ENCODE results near the gene WNT9A. TPM values are rescaled to one million over a fixed set of nuclear protein-coding genes. Genes with fewer than 3 reads are reported as not detected.
"Not testable (repeated sequence)": the region's sequence is repeated elsewhere in the genome, so short reads cannot be mapped to it uniquely, and the experiment has no call there.

WNT9A gene
- total and polyA plus RNA-seq, 5 donors, result 0.60 to 1.8 (median 0.71) TPM

GRCh38 chr1:227913764-227914721 lies 33.7 kb downstream of the WNT9A start:
- intact Hi-C loops (cut with DNase I), result no loop called here
- Histone ChIP-seq H3K27me3 (ENCODE audit: control insufficient read depth, insufficient read depth) (no peaks in the 10 kb centered on the region), H3K4me3 (ENCODE audit: low read length) (no peak overlapping the region), H3K27ac (ENCODE audit: low read length) (no peak overlapping the region), H3K4me1 (ENCODE audit: control insufficient read depth, insufficient read depth, low read length) (no peaks in the 10 kb centered on the region), H3K9me3 (ENCODE audit: control insufficient read depth, low read length) (no peaks in the 10 kb centered on the region)
- 64% methylated on average over 17 of the region's 17 CpGs for WGBS
- DNase-seq (peak; percentile 0 to 44 (median 37)), ATAC-seq (peak in 1 of 2 donors; percentile 16)

- WGBS, result 47% methylated on average over 5 of the region's 5 CpGs
- Histone ChIP-seq H3K4me3 (ENCODE audit: low read length) (no peak overlapping the region), H3K9me3 (ENCODE audit: control insufficient read depth, low read length) (no peaks in the 10 kb centered on the region), H3K27ac (ENCODE audit: low read length) (no peak overlapping the region), H3K27me3 (ENCODE audit: control insufficient read depth, insufficient read depth) (no peaks in the 10 kb centered on the region), H3K4me1 (ENCODE audit: control insufficient read depth, insufficient read depth, low read length) (no peaks in the 10 kb centered on the region)
- intact Hi-C loops (cut with DNase I), result no loop called here
- DNase-seq (no peak), ATAC-seq (no peak)
Observed at GRCh38 chr1:227913396-227913763, 34.4 kb downstream of the WNT9A start.

GRCh38 chr1:227912866-227913265 lies 34.9 kb downstream of the WNT9A start:
- Histone ChIP-seq H3K4me3 (ENCODE audit: low read length) (no peak overlapping the region), H3K9me3 (ENCODE audit: control insufficient read depth, low read length) (no peaks in the 10 kb centered on the region), H3K27me3 (ENCODE audit: control insufficient read depth, insufficient read depth) (no peaks in the 10 kb centered on the region), H3K4me1 (ENCODE audit: control insufficient read depth, insufficient read depth, low read length) (no peaks in the 10 kb centered on the region), H3K27ac (ENCODE audit: low read length) (no peak overlapping the region)
- WGBS, result 43% methylated on average over 14 of the region's 14 CpGs
- DNase-seq (peak in 1 of 3 donors; percentile 16), ATAC-seq (no peak)
- intact Hi-C loops (cut with DNase I), result no loop called here

- intact Hi-C loops (cut with DNase I), result no loop called here
- Histone ChIP-seq H3K4me1 (ENCODE audit: control insufficient read depth, insufficient read depth, low read length) (no peaks in the 10 kb centered on the region), H3K9me3 (ENCODE audit: control insufficient read depth, low read length) (no peaks in the 10 kb centered on the region), H3K27me3 (ENCODE audit: control insufficient read depth, insufficient read depth) (no peaks in the 10 kb centered on the region), H3K4me3 (ENCODE audit: low read length) (no peak overlapping the region), H3K27ac (ENCODE audit: low read length) (no peak overlapping the region)
- DNase-seq (peak in 1 of 3 donors; percentile 17), ATAC-seq (no peak)
- 84% methylated on average over 8 of the region's 8 CpGs for WGBS
Observed at GRCh38 chr1:227911376-227911775, 36.4 kb downstream of the WNT9A start.

- no peak overlapping the region for H3K4me3 ChIP-seq (ENCODE audit: low read length)
- no peak overlapping the region for H3K27ac ChIP-seq (ENCODE audit: low read length)
- no peaks in the 10 kb centered on the region for H3K4me1 ChIP-seq (ENCODE audit: control insufficient read depth, insufficient read depth, low read length)
- intact Hi-C loops (cut with DNase I), result no loop called here
- H3K9me3 ChIP-seq (ENCODE audit: control insufficient read depth, low read length), result no peaks in the 10 kb centered on the region
- 61% methylated on average over 10 of the region's 10 CpGs for WGBS
- H3K27me3 ChIP-seq (ENCODE audit: control insufficient read depth, insufficient read depth), result no peaks in the 10 kb centered on the region
- DNase-seq (peak; percentile 2 to 37 (median 18)), ATAC-seq (no peak)
Observed at GRCh38 chr1:227910511-227911153, 37.1 kb downstream of the WNT9A start.

GRCh38 chr1:227909923-227910328 lies 37.8 kb downstream of the WNT9A start:
- intact Hi-C loops (cut with DNase I); ATAC-seq; H3K4me1 ChIP-seq (ENCODE audit: control insufficient read depth, insufficient read depth, low read length); H3K9me3 ChIP-seq (ENCODE audit: control insufficient read depth, low read length); H3K27ac ChIP-seq (ENCODE audit: low read length); H3K27me3 ChIP-seq (ENCODE audit: control insufficient read depth, insufficient read depth); H3K4me3 ChIP-seq (ENCODE audit: low read length): not testable (repeated sequence)
- WGBS, result 62% methylated on average over 8 of the region's 8 CpGs
- peak in 2 of 3 donors; percentile 26 to 49 for DNase-seq

- Histone ChIP-seq H3K27me3 (ENCODE audit: control insufficient read depth, insufficient read depth) (no peaks in the 10 kb centered on the region), H3K4me1 (ENCODE audit: control insufficient read depth, insufficient read depth, low read length) (no peaks in the 10 kb centered on the region), H3K9me3 (ENCODE audit: control insufficient read depth, low read length) (no peaks in the 10 kb centered on the region), H3K27ac (ENCODE audit: low read length) (no peak overlapping the region), H3K4me3 (ENCODE audit: low read length) (no peak overlapping the region)
- 77% methylated on average over 2 of the region's 2 CpGs for WGBS
- DNase-seq (no peak), ATAC-seq (no peak)
- intact Hi-C loops (cut with DNase I), result no loop called here
Observed at GRCh38 chr1:227909188-227909587, 38.5 kb downstream of the WNT9A start.

GRCh38 chr1:227908359-227908758 lies 39.4 kb downstream of the WNT9A start:
- H3K9me3 ChIP-seq (ENCODE audit: control insufficient read depth, low read length), result no peaks in the 10 kb centered on the region
- no peaks in the 10 kb centered on the region for H3K4me1 ChIP-seq (ENCODE audit: control insufficient read depth, insufficient read depth, low read length)
- no peak overlapping the region for H3K27ac ChIP-seq (ENCODE audit: low read length)
- peak in 1 of 3 donors; percentile 7 for DNase-seq
- H3K27me3 ChIP-seq (ENCODE audit: control insufficient read depth, insufficient read depth), result no peaks in the 10 kb centered on the region
- intact Hi-C loops (cut with DNase I), result no loop called here
- ATAC-seq, result no peak
- 82% methylated on average over 7 of the region's 7 CpGs for WGBS
- no peak overlapping the region for H3K4me3 ChIP-seq (ENCODE audit: low read length)

GRCh38 chr1:227907439-227908015 lies 40.2 kb downstream of the WNT9A start:
- intact Hi-C loops (cut with DNase I), result no loop called here
- no peak overlapping the region for H3K4me3 ChIP-seq (ENCODE audit: low read length)
- ATAC-seq (no peak), DNase-seq (peak in 2 of 3 donors; percentile 31 to 42)
- no peaks in the 10 kb centered on the region for H3K4me1 ChIP-seq (ENCODE audit: control insufficient read depth, insufficient read depth, low read length)
- H3K27me3 ChIP-seq (ENCODE audit: control insufficient read depth, insufficient read depth), result no peaks in the 10 kb centered on the region
- no peaks in the 10 kb centered on the region for H3K9me3 ChIP-seq (ENCODE audit: control insufficient read depth, low read length)
- 81% methylated on average over 13 of the region's 13 CpGs for WGBS
- no peak overlapping the region for H3K27ac ChIP-seq (ENCODE audit: low read length)

- DNase-seq, result no peak
- Histone ChIP-seq H3K9me3 (ENCODE audit: control insufficient read depth, low read length) (no peaks in the 10 kb centered on the region), H3K27me3 (ENCODE audit: control insufficient read depth, insufficient read depth) (no peaks in the 10 kb centered on the region), H3K4me1 (ENCODE audit: control insufficient read depth, insufficient read depth, low read length) (no peaks in the 10 kb centered on the region), H3K4me3 (ENCODE audit: low read length) (no peak overlapping the region), H3K27ac (ENCODE audit: low read length) (no peak overlapping the region)
- ATAC-seq, result no peak
- intact Hi-C loops (cut with DNase I), result no loop called here
- WGBS, result 87% methylated on average over 1 of the region's 1 CpG
Observed at GRCh38 chr1:227906550-227907071, 41.1 kb downstream of the WNT9A start.

Data from right cardiac atrium (tissue), 5 donors.